H1 (cell line): ENCODE results near the gene ITGA5.

ENCODE experiments used
- POLR2AphosphoS5 ChIP-seq: IDR thresholded peaks from 2 replicates; pipeline ENCODE4 v1.6.1; 2011; ENCODE audit warnings: low read depth, low read length
- SRF ChIP-seq: IDR thresholded peaks from 2 replicates; pipeline ENCODE4 v1.6.1; 2011; ENCODE audit warnings: mild to moderate bottlenecking, low read depth, low read length, moderate library complexity
- YY1 ChIP-seq: IDR thresholded peaks from 2 replicates; pipeline ENCODE4 v1.6.1; 2011; ENCODE audit warnings: low read depth, mild to moderate bottlenecking, low read length
- ZNF274 ChIP-seq: IDR thresholded peaks from 2 replicates; pipeline ENCODE4 v1.7.0; 2012; ENCODE audit warnings: low read length, borderline replicate concordance; ENCODE audit errors: extremely low read depth

DNA sequence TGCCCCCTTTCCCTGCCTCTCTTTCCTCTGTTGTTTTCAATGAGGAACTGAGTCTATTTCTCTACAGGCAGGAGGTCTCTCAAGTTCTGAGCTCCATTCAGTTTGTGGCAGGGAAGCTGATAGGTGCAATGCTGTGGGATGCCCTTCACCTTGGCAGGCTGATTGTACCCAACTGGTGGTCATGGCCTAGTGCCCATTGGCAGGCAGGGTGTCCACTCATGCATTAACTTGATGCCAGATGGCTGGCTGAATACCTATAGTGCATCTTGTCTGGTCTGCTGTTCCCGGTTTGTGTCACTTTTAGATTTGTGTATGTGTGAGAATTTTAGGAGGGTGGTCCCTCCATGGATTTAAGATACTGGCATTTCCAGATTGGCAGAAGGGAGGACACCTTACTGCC is 20.0 kb upstream of the ITGA5 start:
- no peak for TF ChIP-seq ZNF274
- TF ChIP-seq POLR2AphosphoS5, result no peak
- TF ChIP-seq SRF, result no peak
- TF ChIP-seq YY1, result no peak
